HCT116 (cell line): ENCODE data around the gene PLA2G4B. TPM values are rescaled to one million over a fixed set of nuclear protein-coding genes. Genes with fewer than 3 reads are reported as not detected.
A peak's percentile ranks its signal among the peaks of the same experiment; 100 is the strongest.

Experiments
- ATAC-seq: fragments of 200-7000 bp; cut with Tn5 transposase; 2 replicates; pipeline ENCODE4 v1.9.1; 2020; ENCODE audit warnings: mild to moderate bottlenecking, moderate library complexity
- BruUV-seq: library from RNA; stranded (reverse); fragments of 400-500 nt; replicated peaks from 2 replicates; lab custom pipeline; 2021; lab: Mats Ljungman, UMichigan
- CTCF ChIA-PET: fragments of 300-600 bp; sonication (Branson Sonifier 250); formaldehyde crosslinking; loops from one replicate; lab custom pipeline; 2021; ENCODE audit warnings: antibody characterized with exemption; lab: Charles Lee
- POLR2A ChIA-PET: fragments of 300-600, 350-600 bp; sonication (Branson Sonifier 250); formaldehyde crosslinking; loops from one replicate; lab custom pipeline; 2021; ENCODE audit warnings: antibody characterized with exemption; lab: Charles Lee
- RAD21 ChIA-PET, 2 experiments: fragments of 300-600 bp; sonication (Branson Sonifier 250); formaldehyde crosslinking; loops; one replicate each; lab custom pipeline; 2023; ENCODE audit warnings: low total read pairs in 2 of 2; ENCODE audit not compliant: uncharacterized antibody in 2 of 2, unreplicated experiment in 2 of 2, low non-redundant PET in 1 of 2; lab: Charles Lee
- DNase-seq: peaks from one replicate; pipeline ENCODE4 v3.0.0-alpha.2; 2010; ENCODE audit warnings: low read depth, low spot score
- H2AFZ ChIP-seq: fragments of 200-600 bp; shearing (Covaris generic), sonication (generic); 2 replicates; pipeline ENCODE4 v1.6.1; 2017; ENCODE audit warnings: low read depth, mixed run types, mixed read lengths, antibody characterized with exemption, low read length; ENCODE audit not compliant: poor library complexity, severe bottlenecking
- H3K27ac ChIP-seq: 2 replicates; pipeline ENCODE4 v1.5.1; 2012; ENCODE audit warnings: low read depth, low read length
- H3K27me3 ChIP-seq: fragments of 200-600 bp; sonication (generic); 2 replicates; pipeline ENCODE4 v1.6.1; 2016; ENCODE audit warnings: mixed run types, low read length, mixed read lengths; ENCODE audit not compliant: insufficient read depth
- H3K36me3 ChIP-seq, 2 experiments: fragments of 200-500 bp in 1 of 2; fragments of 200-600 bp in 1 of 2; sonication (Bioruptor generic) in 1 of 2; sonication (generic) in 1 of 2; 2 replicates each; pipeline versions ENCODE4 v1.5.1 to v1.6.1; 2014 to 2016; ENCODE audit warnings: low read length in 2 of 2, inconsistent platforms in 1 of 2, mixed read lengths in 1 of 2, mixed run types in 1 of 2; ENCODE audit not compliant: insufficient read depth in 2 of 2, control insufficient read depth in 1 of 2
- H3K4me1 ChIP-seq, 2 experiments: fragments of 200-600 bp in 1 of 2; sonication (generic) in 1 of 2; 2 replicates each; pipeline versions ENCODE4 v1.5.1 to v1.6.1; 2012 to 2017; ENCODE audit warnings: low read length in 2 of 2, inconsistent platforms in 1 of 2, mild to moderate bottlenecking in 1 of 2, mixed read lengths in 1 of 2, mixed run types in 1 of 2, moderate library complexity in 1 of 2; ENCODE audit not compliant: insufficient read depth in 2 of 2, control insufficient read depth in 1 of 2
- H3K4me2 ChIP-seq: fragments of 200-600 bp; sonication (generic); 2 replicates; pipeline ENCODE4 v1.6.1; 2017; ENCODE audit warnings: mixed run types, low read length, mixed read lengths
- H3K4me3 ChIP-seq, 2 experiments: fragments of 200-600 bp in 1 of 2; sonication (generic) in 1 of 2; replicated peaks in 1 of 2; 2 replicates each; pipeline ENCODE4 v1.5.1; 2011 to 2016; ENCODE audit warnings: low read length in 2 of 2, control low read depth in 1 of 2, low read depth in 1 of 2, mild to moderate bottlenecking in 1 of 2, mixed read lengths in 1 of 2, mixed run types in 1 of 2
- H3K79me2 ChIP-seq: fragments of 200-600 bp; sonication (generic); 2 replicates; pipeline ENCODE4 v1.6.1; 2017; ENCODE audit warnings: mild to moderate bottlenecking, mixed run types, low read length, moderate library complexity, mixed read lengths; ENCODE audit not compliant: insufficient read depth
- H3K9ac ChIP-seq: fragments of 200-600 bp; sonication (generic); 2 replicates; pipeline ENCODE4 v1.6.1; 2016; ENCODE audit warnings: low read length, mixed read lengths
- H3K9me2 ChIP-seq: fragments of 200-600 bp; sonication (generic), shearing (Covaris generic); 2 replicates; pipeline ENCODE4 v1.6.1; 2017; ENCODE audit warnings: mixed run types, mild to moderate bottlenecking, moderate library complexity; ENCODE audit not compliant: insufficient read depth
- H3K9me3 ChIP-seq, 2 experiments: fragments of 200-500 bp in 1 of 2; fragments of 200-600 bp in 1 of 2; sonication (Bioruptor generic) in 1 of 2; sonication (generic) in 1 of 2; 2 replicates each; pipeline ENCODE4 v1.6.1; 2014 to 2017; ENCODE audit warnings: low read length in 2 of 2, mixed read lengths in 2 of 2, inconsistent platforms in 1 of 2, low read depth in 1 of 2, mild to moderate bottlenecking in 1 of 2, mixed run types in 1 of 2, moderate library complexity in 1 of 2; ENCODE audit not compliant: control insufficient read depth in 1 of 2, insufficient read depth in 1 of 2
- H4K20me1 ChIP-seq: fragments of 200-600 bp; sonication (generic), shearing (Covaris generic); 2 replicates; pipeline ENCODE4 v1.6.1; 2017; ENCODE audit warnings: mixed run types, mild to moderate bottlenecking, moderate library complexity; ENCODE audit not compliant: insufficient read depth
- EGR1 ChIP-seq: IDR thresholded peaks from 2 replicates; pipeline ENCODE4 v1.6.1; 2012; ENCODE audit warnings: low read depth
- ELF1 ChIP-seq: IDR thresholded peaks from 2 replicates; pipeline ENCODE4 v1.6.1; 2012; ENCODE audit warnings: low read depth, borderline replicate concordance
- intact Hi-C: fragments of 100-400 bp; cut with micrococcal nuclease; formaldehyde crosslinking; loops from 2 replicates; pipeline ENCODE4 v1.10.0; 2022
- total RNA-seq: library from RNA; stranded (reverse); gene quantifications from one replicate; pipeline ENCODE4 v1.2.1, GENCODE V29; 2021; ENCODE audit not compliant: unreplicated experiment
- TF ChIP-seq, protein P1 (sequence below): IDR thresholded peaks from 2 replicates; pipeline ENCODE4 v1.6.1; 2012; ENCODE audit warnings: low read depth
- TF ChIP-seq, protein P2 (sequence below), 3 experiments: fragments of 200-600 bp in 1 of 3; sonication (generic) in 1 of 3; IDR thresholded peaks in 2 of 3; conservative IDR thresholded peaks in 1 of 3; 2 replicates each; pipeline ENCODE4 v1.5.1; 2012 to 2017; ENCODE audit warnings: low read depth in 2 of 3, low read length in 2 of 3, antibody characterized with exemption in 1 of 3, borderline replicate concordance in 1 of 3, control low read depth in 1 of 3, mild to moderate bottlenecking in 1 of 3, mixed read lengths in 1 of 3, mixed run types in 1 of 3, moderate library complexity in 1 of 3; ENCODE audit not compliant: insufficient read depth in 1 of 3

Gene PLA2G4B
- total RNA-seq, 1 experiment from 2014 or later: 4.7 TPM

DNA sequence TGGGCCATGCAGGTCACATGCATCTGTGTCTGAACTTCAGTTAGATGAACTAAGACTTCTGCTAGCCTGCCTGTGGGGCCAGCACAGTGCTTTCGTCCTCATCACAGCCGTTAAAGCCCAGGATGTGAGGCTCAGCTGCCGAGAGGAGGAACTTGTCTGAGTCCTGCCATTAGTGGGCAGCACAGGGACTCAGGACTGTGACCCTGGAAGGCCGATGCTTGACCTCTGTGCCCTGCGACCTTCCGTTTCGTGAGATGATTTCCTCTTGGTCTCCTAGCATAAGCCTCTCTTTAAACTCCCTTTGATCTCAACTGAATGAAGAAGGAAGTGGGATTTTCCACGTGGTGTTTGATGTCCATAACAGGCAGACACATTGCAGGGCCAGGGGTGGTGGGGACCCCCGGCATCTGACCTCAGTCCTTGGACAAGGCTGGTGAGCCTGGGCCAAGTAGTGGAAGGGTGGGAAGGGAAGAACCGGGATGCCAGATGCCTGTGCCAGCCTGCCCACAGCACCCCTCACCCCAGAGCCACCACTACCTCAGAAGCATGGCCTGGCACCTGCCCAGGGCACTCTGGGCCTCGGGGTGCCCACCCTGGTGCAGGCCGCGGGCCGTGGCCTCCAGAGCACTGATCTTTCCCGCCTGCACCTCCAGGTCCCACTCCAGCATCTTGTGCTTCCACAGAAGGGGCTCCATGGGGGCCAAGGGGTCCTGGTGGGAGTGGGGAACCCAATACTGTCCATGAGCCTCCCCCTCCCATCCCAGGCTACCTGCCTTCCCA is 21.6 kb downstream of the PLA2G4B start:
- Histone ChIP-seq H3K36me3 (no peaks in the 10 kb centered on the region), H3K4me3 (no peak overlapping the region), H3K9me3 (no peaks in the 10 kb centered on the region), H4K20me1 (no peaks in the 10 kb centered on the region), H3K4me1 (peaks cover 2 to 8% of the 10 kb centered on the region in 2 experiments; a peak in 3 of 4 replicates), H2AFZ (no peak overlapping the region), H3K27ac (no peak overlapping the region), H3K27me3 (no peaks in the 10 kb centered on the region), H3K9me2 (no peaks in the 10 kb centered on the region), H3K79me2 (no peaks in the 10 kb centered on the region), H3K4me2 (no peak overlapping the region), H3K9ac (no peak overlapping the region)
- ATAC-seq (no peak), DNase-seq (no peak)
- BruUV-seq: no TSS peak
- ChIA-PET CTCF (no interaction called here), RAD21 (no interaction called here), POLR2A (no interaction called here)
- intact Hi-C loops: no loop called here
- TF ChIP-seq EGR1 (no peak), ELF1 (no peak)
- TF ChIP-seq, protein P1, sequence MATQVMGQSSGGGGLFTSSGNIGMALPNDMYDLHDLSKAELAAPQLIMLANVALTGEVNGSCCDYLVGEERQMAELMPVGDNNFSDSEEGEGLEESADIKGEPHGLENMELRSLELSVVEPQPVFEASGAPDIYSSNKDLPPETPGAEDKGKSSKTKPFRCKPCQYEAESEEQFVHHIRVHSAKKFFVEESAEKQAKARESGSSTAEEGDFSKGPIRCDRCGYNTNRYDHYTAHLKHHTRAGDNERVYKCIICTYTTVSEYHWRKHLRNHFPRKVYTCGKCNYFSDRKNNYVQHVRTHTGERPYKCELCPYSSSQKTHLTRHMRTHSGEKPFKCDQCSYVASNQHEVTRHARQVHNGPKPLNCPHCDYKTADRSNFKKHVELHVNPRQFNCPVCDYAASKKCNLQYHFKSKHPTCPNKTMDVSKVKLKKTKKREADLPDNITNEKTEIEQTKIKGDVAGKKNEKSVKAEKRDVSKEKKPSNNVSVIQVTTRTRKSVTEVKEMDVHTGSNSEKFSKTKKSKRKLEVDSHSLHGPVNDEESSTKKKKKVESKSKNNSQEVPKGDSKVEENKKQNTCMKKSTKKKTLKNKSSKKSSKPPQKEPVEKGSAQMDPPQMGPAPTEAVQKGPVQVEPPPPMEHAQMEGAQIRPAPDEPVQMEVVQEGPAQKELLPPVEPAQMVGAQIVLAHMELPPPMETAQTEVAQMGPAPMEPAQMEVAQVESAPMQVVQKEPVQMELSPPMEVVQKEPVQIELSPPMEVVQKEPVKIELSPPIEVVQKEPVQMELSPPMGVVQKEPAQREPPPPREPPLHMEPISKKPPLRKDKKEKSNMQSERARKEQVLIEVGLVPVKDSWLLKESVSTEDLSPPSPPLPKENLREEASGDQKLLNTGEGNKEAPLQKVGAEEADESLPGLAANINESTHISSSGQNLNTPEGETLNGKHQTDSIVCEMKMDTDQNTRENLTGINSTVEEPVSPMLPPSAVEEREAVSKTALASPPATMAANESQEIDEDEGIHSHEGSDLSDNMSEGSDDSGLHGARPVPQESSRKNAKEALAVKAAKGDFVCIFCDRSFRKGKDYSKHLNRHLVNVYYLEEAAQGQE: no peak
- TF ChIP-seq, protein P2, sequence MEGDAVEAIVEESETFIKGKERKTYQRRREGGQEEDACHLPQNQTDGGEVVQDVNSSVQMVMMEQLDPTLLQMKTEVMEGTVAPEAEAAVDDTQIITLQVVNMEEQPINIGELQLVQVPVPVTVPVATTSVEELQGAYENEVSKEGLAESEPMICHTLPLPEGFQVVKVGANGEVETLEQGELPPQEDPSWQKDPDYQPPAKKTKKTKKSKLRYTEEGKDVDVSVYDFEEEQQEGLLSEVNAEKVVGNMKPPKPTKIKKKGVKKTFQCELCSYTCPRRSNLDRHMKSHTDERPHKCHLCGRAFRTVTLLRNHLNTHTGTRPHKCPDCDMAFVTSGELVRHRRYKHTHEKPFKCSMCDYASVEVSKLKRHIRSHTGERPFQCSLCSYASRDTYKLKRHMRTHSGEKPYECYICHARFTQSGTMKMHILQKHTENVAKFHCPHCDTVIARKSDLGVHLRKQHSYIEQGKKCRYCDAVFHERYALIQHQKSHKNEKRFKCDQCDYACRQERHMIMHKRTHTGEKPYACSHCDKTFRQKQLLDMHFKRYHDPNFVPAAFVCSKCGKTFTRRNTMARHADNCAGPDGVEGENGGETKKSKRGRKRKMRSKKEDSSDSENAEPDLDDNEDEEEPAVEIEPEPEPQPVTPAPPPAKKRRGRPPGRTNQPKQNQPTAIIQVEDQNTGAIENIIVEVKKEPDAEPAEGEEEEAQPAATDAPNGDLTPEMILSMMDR (IDR thresholded peaks at IDR 0.05 in 2 of 3, conservative IDR thresholded peaks at IDR 0.05 in 1 of 3; ENCODE audit: borderline replicate concordance in 1 of 3, insufficient read depth in 1 of 3, low read depth in 2 of 3, low read length in 2 of 3): 0 out of 6 replicates have a peak, but pooled peaks of 1 of the 3 experiments have one; percentile 8
